Right ventricle myocardium inferior (tissue), 1 donor: ENCODE results near the gene SLCO3A1. TPM values are rescaled to one million over a fixed set of nuclear protein-coding genes. Genes with fewer than 3 reads are reported as not detected.

Experiments
- ATAC-seq: fragments of 200-7000 bp; cut with Tn5 transposase; one replicate; pipeline ENCODE4 v1.9.1; 2020; ENCODE audit warnings: mild to moderate bottlenecking, moderate library complexity
- DNase-seq: peaks from one replicate; pipeline ENCODE4 v3.0.0; 2021; ENCODE audit errors: missing footprints
- intact Hi-C: fragments of 100-400 bp; cut with DNase I; formaldehyde crosslinking; loops from one replicate; pipeline ENCODE4 v1.11.0; 2022
- total RNA-seq: library from RNA; stranded (reverse); fragmentation: NEBNext Ultra II Directional; extraction: Animal tissue kit (Norgen Biotek cat#: 25700); gene quantifications from one replicate; pipeline ENCODE4 v1.2.1, GENCODE V29; 2021
- donor health status: DM: no; HTN: yes; CAD: no; lungs with severe emphysema.

Gene SLCO3A1
- total RNA-seq, 1 donor from 2014 or later = 45.9 TPM

- intact Hi-C loops = no loop called here
- DNase-seq (no peak), ATAC-seq (peak; percentile 63)
Observed at GRCh38 chr15:92003515-92004067, 150.1 kb downstream of the SLCO3A1 start.

GRCh38 chr15:92005154-92005553 lies 151.6 kb downstream of the SLCO3A1 start:
- ATAC-seq (no peak), DNase-seq (no peak)
- intact Hi-C loops = no loop called here

GRCh38 chr15:92006186-92007028 lies 152.9 kb downstream of the SLCO3A1 start:
- ATAC-seq = no peak
- intact Hi-C loops = no loop called here
- no peak for DNase-seq

GRCh38 chr15:92009162-92009561 lies 155.7 kb downstream of the SLCO3A1 start:
- ATAC-seq = no peak
- intact Hi-C loops = no loop called here
- no peak for DNase-seq

GRCh38 chr15:92011611-92012367 lies 158.3 kb downstream of the SLCO3A1 start:
- no peak for DNase-seq
- peak; percentile 75 for ATAC-seq
- intact Hi-C loops = no loop called here

- ATAC-seq (no peak), DNase-seq (no peak)
- intact Hi-C loops = no loop called here
Observed at GRCh38 chr15:92012368-92012629, 158.8 kb downstream of the SLCO3A1 start.

GRCh38 chr15:92012881-92013280 lies 159.4 kb downstream of the SLCO3A1 start:
- DNase-seq (no peak), ATAC-seq (no peak)
- intact Hi-C loops = no loop called here

- DNase-seq (no peak), ATAC-seq (no peak)
- intact Hi-C loops = loop anchor here (5.0 kb wide), 1 partner anchor 43 kb away; no protein-coding TSS in a partner anchor
Observed at GRCh38 chr15:92014281-92015030, 160.9 kb downstream of the SLCO3A1 start.

- intact Hi-C loops = loop anchor here (5.0 kb wide), 1 partner anchor 39 kb away; no protein-coding TSS in a partner anchor
- ATAC-seq = peak; percentile 30
- DNase-seq = no peak
Observed at GRCh38 chr15:92017882-92018534, 164.5 kb downstream of the SLCO3A1 start.

- DNase-seq = peak; percentile 63
- intact Hi-C loops = loop anchor here (5.0 kb wide), 1 partner anchor 39 kb away; no protein-coding TSS in a partner anchor
- peak; percentile 63 for ATAC-seq
Observed at GRCh38 chr15:92018535-92019239, 165.2 kb downstream of the SLCO3A1 start.

- ATAC-seq (no peak), DNase-seq (no peak)
- intact Hi-C loops = loop anchor here (5.0 kb wide), 1 partner anchor 38 kb away; no protein-coding TSS in a partner anchor
Observed at GRCh38 chr15:92019706-92020105, 166.2 kb downstream of the SLCO3A1 start.

GRCh38 chr15:92020207-92020606 lies 166.7 kb downstream of the SLCO3A1 start:
- intact Hi-C loops = no loop called here
- ATAC-seq (no peak), DNase-seq (no peak)

GRCh38 chr15:92020804-92021203 lies 167.3 kb downstream of the SLCO3A1 start:
- ATAC-seq (no peak), DNase-seq (no peak)
- intact Hi-C loops = no loop called here

GRCh38 chr15:92021792-92022191 lies 168.3 kb downstream of the SLCO3A1 start:
- no peak for ATAC-seq

GRCh38 chr15:92023965-92024364 lies 170.5 kb downstream of the SLCO3A1 start:
- no peak for ATAC-seq
- intact Hi-C loops = no loop called here

More at GRCh38 chr15:92021792-92022191, 168.3 kb downstream of the SLCO3A1 start:
- intact Hi-C loops = no loop called here
- DNase-seq = no peak

GRCh38 chr15:92025706-92026270 lies 172.3 kb downstream of the SLCO3A1 start:
- ATAC-seq (no peak), DNase-seq (no peak)
- intact Hi-C loops = no loop called here

More at GRCh38 chr15:92023965-92024364, 170.5 kb downstream of the SLCO3A1 start:
- DNase-seq = no peak

- intact Hi-C loops = loop anchor here (2.0 kb wide), 1 partner anchor 20 kb away; no protein-coding TSS in a partner anchor
- no peak for DNase-seq
- peak; percentile 27 for ATAC-seq
Observed at GRCh38 chr15:92028389-92028724, 174.8 kb downstream of the SLCO3A1 start.
